Ishikawa (cell line): ENCODE measurements around the gene MVK.

Experiments
- CEBPB ChIP-seq: IDR thresholded peaks from 2 replicates; pipeline ENCODE4 v1.6.1; 2012
- CREB1 ChIP-seq: IDR thresholded peaks from 2 replicates; pipeline ENCODE4 v1.6.1; 2012; ENCODE audit warnings: low read depth
- EGR1 ChIP-seq: IDR thresholded peaks from 2 replicates; pipeline ENCODE4 v1.6.1; 2012
- MAX ChIP-seq: IDR thresholded peaks from 2 replicates; pipeline ENCODE4 v1.6.1; 2012
- RAD21 ChIP-seq: IDR thresholded peaks from 2 replicates; pipeline ENCODE4 v1.6.1; 2012; ENCODE audit warnings: low read depth
- REST ChIP-seq: IDR thresholded peaks from 2 replicates; pipeline ENCODE4 v1.6.1; 2012; ENCODE audit warnings: low read depth, mild to moderate bottlenecking
- TAF1 ChIP-seq: IDR thresholded peaks from 2 replicates; pipeline ENCODE4 v1.6.1; 2012; ENCODE audit warnings: low read depth, mild to moderate bottlenecking

DNA sequence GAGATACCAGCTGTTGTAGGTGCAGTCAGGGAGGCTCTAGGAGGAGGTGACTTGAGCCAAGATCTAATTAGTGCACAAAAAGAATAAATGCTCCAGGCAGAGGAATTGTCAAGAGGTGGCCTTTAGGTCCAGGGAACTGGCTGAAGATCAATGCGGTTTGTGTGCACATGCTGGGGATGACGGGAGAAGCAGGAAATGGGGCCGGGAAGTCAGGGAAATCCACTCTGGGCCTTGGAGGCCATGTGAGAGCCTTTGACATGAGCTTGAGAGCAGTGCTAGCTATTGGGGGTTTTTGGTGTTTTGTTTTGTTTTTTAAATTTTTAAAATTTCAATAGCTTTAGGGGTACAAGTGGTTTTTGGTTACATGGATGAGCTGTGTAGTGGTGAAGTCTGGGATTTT, 67.4 kb downstream of the MVK start:
- TF ChIP-seq RAD21 = no peak
- no peak for TF ChIP-seq TAF1
- TF ChIP-seq CREB1 = no peak
- TF ChIP-seq REST = no peak
- TF ChIP-seq MAX = no peak
- TF ChIP-seq EGR1 = no peak
- no peak for TF ChIP-seq CEBPB
